HG03175 (cell line): ENCODE results near the gene A1BG.

Experiments
- ATAC-seq: cut with Tn5 transposase; IDR thresholded peaks from one replicate; pipeline ENCODE4 v1.9.1; 2021; ENCODE audit warnings: mild to moderate bottlenecking, moderate library complexity; ENCODE audit not compliant: unreplicated experiment

A1BG gene

GRCh38 chr19:58362272-58362994 is 9.1 kb upstream of the A1BG start, which contains the start of gene ZNF497:
TSS of gene ZNF497 (minus strand) at chr19:58362751. CDS start at chr19:58357635, 5,116 bp downstream.
- peak; percentile 78 for ATAC-seq

- peak; percentile 16 for ATAC-seq
Measured at GRCh38 chr19:58361900-58362271, 8.6 kb upstream of the A1BG start.

- ATAC-seq: no peak
Measured at GRCh38 chr19:58357481-58358145, 4.3 kb upstream of the A1BG start.

GRCh38 chr19:58356766-58357480 is 3.6 kb upstream of the A1BG start:
- no peak for ATAC-seq

- ATAC-seq: no peak
Measured at GRCh38 chr19:58355908-58356765, 2.8 kb upstream of the A1BG start.

- no peak for ATAC-seq
Measured at GRCh38 chr19:58355215-58355796, 2.0 kb upstream of the A1BG start.

GRCh38 chr19:58354478-58355030 is 1.3 kb upstream of the A1BG start:
- no peak for ATAC-seq

GRCh38 chr19:58353717-58354477 is 605 bp upstream of the A1BG start:
- no peak for ATAC-seq

- no peak for ATAC-seq
Measured at GRCh38 chr19:58351990-58352755, 1.1 kb downstream of the A1BG start.

GRCh38 chr19:58351558-58351878 is 1.8 kb downstream of the A1BG start:
- ATAC-seq: no peak

GRCh38 chr19:58350871-58351557 is 2.3 kb downstream of the A1BG start:
- ATAC-seq: no peak

- no peak for ATAC-seq
Measured at GRCh38 chr19:58350001-58350861, 3.1 kb downstream of the A1BG start.

GRCh38 chr19:58349590-58349989 is 3.7 kb downstream of the A1BG start:
- no peak for ATAC-seq

GRCh38 chr19:58348080-58348479 is 5.2 kb downstream of the A1BG start:
- peak; percentile 3 for ATAC-seq

GRCh38 chr19:58346961-58347929 is 6.0 kb downstream of the A1BG start:
- ATAC-seq: peak; percentile 84

GRCh38 chr19:58345558-58345957 is 7.7 kb downstream of the A1BG start:
- ATAC-seq: no peak
